ENCODE results near the gene TRIO.

- no peak for TF ChIP-seq CTCF (IDR thresholded peaks at IDR 0.05)
- TF ChIP-seq POLR2A (IDR thresholded peaks at IDR 0.05), result no peak
Measured at GRCh38 chr5:14429101-14430050, 286.2 kb downstream of the TRIO start.
